ENCODE results near the gene TMEM219.

The TMEM219 gene

GRCh38 chr16:29993191-29993902 lies 31.5 kb downstream of the TMEM219 start:
- Histone ChIP-seq H3K9me3 (ENCODE audit: control insufficient read depth, insufficient read depth, low read depth, low read length) (no peaks in the 10 kb centered on the region), H3K4me1 (ENCODE audit: control insufficient read depth, insufficient read depth, low read length) (no peaks in the 10 kb centered on the region; the same call in 1 of the 2 replicates), H3K4me3 (ENCODE audit: low read depth, low read length) (no peak overlapping the region), H3K27ac (ENCODE audit: extremely low read depth, low read depth, low read length) (no peak overlapping the region), H3K36me3 (ENCODE audit: control insufficient read depth in 2 of 2, insufficient read depth in 1 of 2, low read length in 2 of 2) (peaks cover 18 to 81% of the 10 kb centered on the region in 2 experiments)
- no peak for TF ChIP-seq ZNF600 (tag by site-specific recombination; IDR thresholded peaks at IDR 0.05)
- TF ChIP-seq ZNF561 (tag by site-specific recombination; IDR thresholded peaks at IDR 0.05; ENCODE audit: borderline replicate concordance) = no peak
- TF ChIP-seq ZNF174 (tag by site-specific recombination; IDR thresholded peaks at IDR 0.05) = no peak
- TF ChIP-seq SCRT2 (tag by site-specific recombination; IDR thresholded peaks at IDR 0.05) = peak; percentile 68
- TF ChIP-seq REPIN1 (tag by site-specific recombination; IDR thresholded peaks at IDR 0.05; ENCODE audit: low read depth) = no peak
- no peak for TF ChIP-seq ZNF677 (tag by site-specific recombination; IDR thresholded peaks at IDR 0.05)
- ChIA-PET CTCF (interaction anchor here (0.6 to 1.6 kb wide), 6 partner anchors 18 to 352 kb away, joined by 3 to 4 read pairs (median 3); partner anchors contain the start of gene PAGR1), POLR2A (interaction anchor here (0.6 to 4.0 kb wide), 10 partner anchors 8 to 185 kb away, joined by 3 to 42 read pairs (median 3); partner anchors contain the start of genes ASPHD1, KCTD13, SEZ6L2 and TAOK2)

- Histone ChIP-seq H3K9me3 (ENCODE audit: control insufficient read depth, insufficient read depth, low read depth, low read length) (no peaks in the 10 kb centered on the region), H3K36me3 (ENCODE audit: control insufficient read depth in 2 of 2, insufficient read depth in 1 of 2, low read length in 2 of 2) (peaks cover 16 to 78% of the 10 kb centered on the region in 2 experiments), H3K27ac (ENCODE audit: extremely low read depth, low read depth, low read length) (peak overlapping the region; percentile 34), H3K4me3 (ENCODE audit: low read depth, low read length) (no peak overlapping the region), H3K4me1 (ENCODE audit: control insufficient read depth, insufficient read depth, low read length) (no peaks in the 10 kb centered on the region; the same call in 1 of the 2 replicates)
- CTCF ChIA-PET = interaction anchor here (0.5 to 1.6 kb wide), 5 partner anchors 25 to 178 kb away, joined by 3 to 4 read pairs (median 3); partner anchors contain the start of gene PAGR1
- TF ChIP-seq MZF1 (tag by site-specific recombination; IDR thresholded peaks at IDR 0.05; ENCODE audit: borderline replicate concordance) (no peak), ZNF341 (tag by site-specific recombination; IDR thresholded peaks at IDR 0.05; ENCODE audit: low read depth) (peak; percentile 79), ZNF148 (tag by site-specific recombination; IDR thresholded peaks at IDR 0.05; ENCODE audit: borderline replicate concordance) (0 out of 2 replicates have a peak, but pooled peaks have one; percentile 39), BCL11A (tag by site-specific recombination; IDR thresholded peaks at IDR 0.05; ENCODE audit: low read depth) (no peak), PATZ1 (tag by site-specific recombination; IDR thresholded peaks at IDR 0.05) (0 out of 2 replicates have a peak, but pooled peaks have one; percentile 23), ZNF24 (tag by site-specific recombination; IDR thresholded peaks at IDR 0.05) (no peak), ZNF366 (tag by site-specific recombination; conservative IDR thresholded peaks at IDR 0.05) (peak; percentile 83), REST (tag by site-specific recombination; IDR thresholded peaks at IDR 0.05) (peak; percentile 41; the same call in 1 of the 2 replicates), PRDM1 (tag by site-specific recombination; IDR thresholded peaks at IDR 0.05) (peak; percentile 97), YY2 (tag by site-specific recombination; IDR thresholded peaks at IDR 0.05) (0 out of 2 replicates have a peak, but pooled peaks have one; percentile 12)
- POLR2A ChIA-PET = interaction anchor here (0.6 to 4.0 kb wide), 12 partner anchors 8 to 186 kb away, joined by 3 to 42 read pairs (median 3); partner anchors contain the start of genes KCTD13, TAOK2 and TMEM219
Measured at GRCh38 chr16:29993903-29994599, 32.2 kb downstream of the TMEM219 start.

Measured in HEK293 (cell line).